Measurements from ENCODE around the gene ABCA10. TPM values are rescaled to one million over a fixed set of nuclear protein-coding genes. Genes with fewer than 3 reads are reported as not detected.

Gene ABCA10, protein sequence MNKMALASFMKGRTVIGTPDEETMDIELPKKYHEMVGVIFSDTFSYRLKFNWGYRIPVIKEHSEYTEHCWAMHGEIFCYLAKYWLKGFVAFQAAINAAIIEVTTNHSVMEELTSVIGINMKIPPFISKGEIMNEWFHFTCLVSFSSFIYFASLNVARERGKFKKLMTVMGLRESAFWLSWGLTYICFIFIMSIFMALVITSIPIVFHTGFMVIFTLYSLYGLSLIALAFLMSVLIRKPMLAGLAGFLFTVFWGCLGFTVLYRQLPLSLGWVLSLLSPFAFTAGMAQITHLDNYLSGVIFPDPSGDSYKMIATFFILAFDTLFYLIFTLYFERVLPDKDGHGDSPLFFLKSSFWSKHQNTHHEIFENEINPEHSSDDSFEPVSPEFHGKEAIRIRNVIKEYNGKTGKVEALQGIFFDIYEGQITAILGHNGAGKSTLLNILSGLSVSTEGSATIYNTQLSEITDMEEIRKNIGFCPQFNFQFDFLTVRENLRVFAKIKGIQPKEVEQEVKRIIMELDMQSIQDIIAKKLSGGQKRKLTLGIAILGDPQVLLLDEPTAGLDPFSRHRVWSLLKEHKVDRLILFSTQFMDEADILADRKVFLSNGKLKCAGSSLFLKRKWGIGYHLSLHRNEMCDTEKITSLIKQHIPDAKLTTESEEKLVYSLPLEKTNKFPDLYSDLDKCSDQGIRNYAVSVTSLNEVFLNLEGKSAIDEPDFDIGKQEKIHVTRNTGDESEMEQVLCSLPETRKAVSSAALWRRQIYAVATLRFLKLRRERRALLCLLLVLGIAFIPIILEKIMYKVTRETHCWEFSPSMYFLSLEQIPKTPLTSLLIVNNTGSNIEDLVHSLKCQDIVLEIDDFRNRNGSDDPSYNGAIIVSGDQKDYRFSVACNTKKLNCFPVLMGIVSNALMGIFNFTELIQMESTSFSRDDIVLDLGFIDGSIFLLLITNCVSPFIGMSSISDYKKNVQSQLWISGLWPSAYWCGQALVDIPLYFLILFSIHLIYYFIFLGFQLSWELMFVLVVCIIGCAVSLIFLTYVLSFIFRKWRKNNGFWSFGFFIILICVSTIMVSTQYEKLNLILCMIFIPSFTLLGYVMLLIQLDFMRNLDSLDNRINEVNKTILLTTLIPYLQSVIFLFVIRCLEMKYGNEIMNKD (N-terminal part only)
- total RNA-seq (2022; extraction: Qiagen RNA extraction): 0.07 to 0.19 TPM (median 0.08 TPM) in 5 replicates

DNA sequence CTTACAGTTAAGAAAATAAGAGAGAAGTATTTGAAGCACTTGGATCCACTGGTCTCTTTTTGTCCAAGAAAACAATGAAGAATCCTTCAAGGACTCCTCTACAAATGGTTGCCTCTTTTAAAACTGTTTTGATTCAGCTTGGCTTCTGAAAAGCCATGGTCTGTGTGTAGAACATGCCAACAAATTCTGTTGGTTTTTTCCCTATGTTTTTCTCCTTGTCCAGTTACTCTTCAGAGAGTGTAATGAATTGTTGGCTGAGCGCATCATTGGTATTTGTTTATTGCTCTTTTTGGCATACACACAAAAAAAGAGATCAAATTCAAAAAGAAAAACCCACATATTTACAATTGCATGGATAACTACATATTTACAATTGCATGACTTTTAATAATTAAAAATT lies at the start of gene ABCA10:
Gene ABCA10, minus strand, starts transcription at position 249 of the 400 bp plus-strand sequence. CDS start 3,466 bp downstream, outside the sequence.

GRCh38 chr17:69141431-69142174 lies 87.0 kb downstream of the ABCA10 start, which contains the start of gene ABCA6:
Gene ABCA6 (minus strand): TSS chr17:69141895. CDS start chr17:69140703, 1,192 bp downstream.

Other genes with a start within 250 kb of the ABCA10 start
- not detected in 5 replicates for gene ABCA9, start 167.9 kb downstream of the ABCA10 start, total RNA-seq (2022; extraction: Qiagen RNA extraction)
- not detected in 5 replicates for gene ABCA6, start 86.9 kb downstream of the ABCA10 start, total RNA-seq (2022; extraction: Qiagen RNA extraction)
- 2.3 to 3.4 TPM (median 2.8 TPM) in 5 replicates for gene ABCA5, start 98.3 kb upstream of the ABCA10 start, total RNA-seq (2022; extraction: Qiagen RNA extraction)
- 6.5 to 7.9 TPM (median 7.2 TPM) in 5 replicates for gene MAP2K6, start 185.9 kb upstream of the ABCA10 start, total RNA-seq (2022; extraction: Qiagen RNA extraction)